Inferior parietal cortex (tissue), 1 donor: ENCODE results near the gene COL4A2.

Source experiments
- DNase-seq: peaks from one replicate; pipeline ENCODE4 v3.0.0-alpha.2; 2016; ENCODE audit errors: extremely low spot score

COL4A2 gene

DNA sequence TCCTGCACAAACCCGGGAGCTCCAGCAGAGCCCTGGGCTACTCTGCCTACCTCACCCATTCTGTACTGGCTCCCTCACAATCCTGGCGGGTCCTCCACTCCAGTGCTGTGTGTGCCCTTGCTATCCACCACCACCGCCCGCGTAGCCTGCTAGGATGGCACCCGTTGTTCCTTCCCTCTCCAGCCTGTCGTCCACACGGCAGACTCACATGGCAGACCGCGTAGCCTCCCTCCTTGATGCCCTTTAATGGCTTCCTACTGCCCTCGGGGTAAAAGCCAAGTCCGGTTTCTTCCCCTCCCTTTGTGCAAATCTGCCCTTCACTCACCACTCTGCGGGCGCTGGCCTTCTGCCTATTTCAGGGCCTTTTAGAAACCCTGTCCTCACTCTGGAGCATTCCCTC is 147.9 kb downstream of the COL4A2 start:
- DNase-seq: no peak

DNA sequence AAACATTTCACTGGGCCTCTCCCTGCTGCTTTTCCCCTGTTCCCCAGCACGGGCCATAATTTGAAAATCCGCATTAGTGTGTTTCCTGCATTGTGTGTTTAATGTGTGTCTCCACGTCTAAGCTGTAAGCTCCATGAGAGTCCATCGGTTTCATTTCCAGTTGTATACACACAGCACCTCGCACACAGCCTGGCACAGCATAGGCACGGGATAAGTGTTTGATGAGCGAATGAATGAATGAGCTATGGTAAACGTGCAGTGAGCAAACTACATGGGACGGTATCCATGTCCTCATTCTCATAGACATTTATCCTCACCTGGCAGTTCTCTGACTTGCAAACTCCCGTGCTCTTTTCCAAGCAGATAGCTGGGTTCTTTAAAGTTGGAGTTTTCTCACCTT is 148.4 kb downstream of the COL4A2 start:
- DNase-seq: no peak

DNA sequence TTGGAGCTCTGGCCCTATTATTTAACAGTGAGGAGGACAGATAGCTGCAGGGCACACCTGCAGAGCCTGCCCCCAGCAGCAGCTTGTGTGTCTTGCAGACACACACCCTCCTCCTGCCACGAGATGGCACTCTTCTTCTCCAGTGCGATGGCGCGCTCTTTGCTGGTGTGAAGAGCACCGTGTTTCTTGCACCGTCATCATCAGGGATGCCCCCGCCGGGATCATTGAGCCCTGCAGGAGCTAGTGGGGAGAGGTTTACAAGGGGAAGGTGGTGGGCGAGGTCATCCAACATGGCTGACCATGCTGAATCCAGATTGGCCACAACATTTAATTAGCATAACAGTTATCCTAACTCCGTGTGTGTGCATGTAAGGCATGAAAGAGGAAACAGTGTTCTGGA is 148.9 kb downstream of the COL4A2 start:
- peak; percentile 83 for DNase-seq

DNA sequence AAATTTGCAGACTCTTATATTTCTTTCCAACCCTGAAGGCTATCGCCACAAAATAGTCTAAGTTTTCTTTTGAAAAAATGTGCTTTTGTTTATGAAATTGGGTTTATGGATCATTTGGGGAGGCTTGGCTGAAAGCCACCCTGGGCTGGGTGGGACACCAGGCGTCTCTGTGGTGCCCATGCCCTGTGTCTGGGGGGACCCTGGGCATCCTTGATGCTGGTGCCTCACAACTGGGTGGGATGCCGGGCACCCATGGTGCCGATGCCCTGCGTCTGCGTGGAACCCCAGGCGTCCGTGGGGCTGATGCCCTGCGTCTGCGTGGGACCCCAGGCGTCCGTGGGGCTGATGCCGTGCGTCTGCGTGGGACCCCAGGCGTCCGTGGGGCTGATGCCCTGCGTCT is 149.5 kb downstream of the COL4A2 start:
- DNase-seq: no peak

DNA sequence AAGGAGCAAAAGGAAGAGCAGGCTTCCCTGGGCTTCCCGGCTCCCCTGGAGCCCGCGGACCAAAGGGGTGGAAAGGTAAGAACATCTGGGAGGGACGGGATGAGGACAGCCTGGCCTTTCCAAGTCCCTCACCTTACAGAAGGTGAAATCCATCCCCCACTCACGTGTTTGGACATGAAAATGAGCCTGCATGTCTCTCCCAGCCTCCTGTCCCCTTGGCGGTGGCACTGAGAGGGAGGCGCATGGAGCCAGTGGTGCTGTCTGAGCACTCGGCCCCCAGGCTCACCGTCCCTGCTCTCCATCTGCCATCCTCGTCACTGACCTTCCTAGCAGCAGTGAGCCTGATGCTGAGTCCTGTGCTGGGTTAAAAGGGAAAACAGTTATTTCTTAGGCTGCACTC is 150.3 kb downstream of the COL4A2 start:
- DNase-seq: no peak

DNA sequence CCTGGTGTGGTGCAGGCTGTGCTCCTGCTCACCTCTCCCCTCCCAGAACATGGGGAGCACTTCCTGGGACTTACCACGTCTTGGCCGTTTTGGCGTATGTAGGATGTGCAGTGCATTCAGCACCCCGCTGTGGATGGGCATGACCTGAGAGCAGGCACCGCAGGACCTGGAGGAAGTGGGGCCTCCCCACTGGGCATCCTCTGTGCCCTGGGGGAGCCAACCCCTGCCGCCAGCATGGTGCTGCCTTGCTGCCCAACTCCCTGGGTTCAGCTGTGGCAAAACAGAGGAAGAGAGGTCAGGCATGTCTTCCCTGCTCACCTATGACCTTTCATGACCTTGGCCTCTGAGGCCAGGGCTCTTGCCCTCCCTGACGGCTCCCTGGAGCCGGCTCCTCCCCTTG is 150.9 kb downstream of the COL4A2 start:
- no peak for DNase-seq

DNA sequence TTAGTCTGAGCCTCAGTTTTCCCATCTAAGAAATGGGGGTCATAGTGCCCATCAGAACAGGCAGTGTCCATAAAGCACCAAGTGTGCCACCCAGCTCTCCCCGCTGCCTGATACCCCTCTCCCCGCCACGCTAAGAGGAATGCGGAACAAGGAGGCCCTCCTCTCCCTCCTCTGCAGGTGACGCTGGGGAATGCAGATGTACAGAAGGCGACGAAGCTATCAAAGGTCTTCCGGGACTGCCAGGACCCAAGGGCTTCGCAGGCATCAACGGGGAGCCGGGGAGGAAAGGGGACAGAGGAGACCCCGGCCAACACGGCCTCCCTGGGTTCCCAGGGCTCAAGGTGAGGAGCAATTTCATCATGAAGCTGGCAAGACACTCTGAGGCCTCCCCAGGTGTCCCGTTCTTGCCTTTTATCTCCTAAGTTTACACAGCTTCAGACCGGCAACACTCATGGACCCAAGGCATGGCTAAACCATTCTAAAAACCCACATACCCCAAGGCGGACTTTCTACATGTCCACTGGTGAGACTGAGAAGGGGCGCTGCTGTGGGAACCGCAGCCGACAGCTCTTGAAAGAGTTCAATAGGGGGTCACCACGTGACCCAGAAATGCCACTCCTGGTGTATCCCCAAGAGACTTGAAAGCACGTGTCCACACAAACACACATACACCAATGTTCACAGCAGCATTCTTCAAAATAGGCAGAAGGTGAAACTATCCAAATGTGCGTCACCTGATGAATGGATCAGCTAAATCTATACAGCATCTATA is 151.7 kb downstream of the COL4A2 start:
- no peak for DNase-seq

DNA sequence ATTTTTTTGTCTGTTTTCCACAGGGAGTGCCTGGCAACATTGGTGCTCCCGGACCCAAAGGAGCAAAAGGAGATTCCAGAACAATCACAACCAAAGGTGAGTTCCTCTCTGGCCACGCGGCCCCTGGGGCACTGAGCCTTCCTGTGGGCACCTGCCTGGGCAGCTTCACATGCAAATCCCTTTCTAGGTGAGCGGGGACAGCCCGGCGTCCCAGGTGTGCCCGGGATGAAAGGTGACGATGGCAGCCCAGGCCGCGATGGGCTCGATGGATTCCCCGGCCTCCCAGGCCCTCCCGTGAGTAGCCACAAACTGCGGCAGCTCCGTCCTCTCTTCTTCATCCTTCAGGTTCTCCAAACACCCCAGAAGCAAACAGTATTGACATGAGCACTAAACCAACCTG is 155.0 kb downstream of the COL4A2 start:
- DNase-seq: no peak

DNA sequence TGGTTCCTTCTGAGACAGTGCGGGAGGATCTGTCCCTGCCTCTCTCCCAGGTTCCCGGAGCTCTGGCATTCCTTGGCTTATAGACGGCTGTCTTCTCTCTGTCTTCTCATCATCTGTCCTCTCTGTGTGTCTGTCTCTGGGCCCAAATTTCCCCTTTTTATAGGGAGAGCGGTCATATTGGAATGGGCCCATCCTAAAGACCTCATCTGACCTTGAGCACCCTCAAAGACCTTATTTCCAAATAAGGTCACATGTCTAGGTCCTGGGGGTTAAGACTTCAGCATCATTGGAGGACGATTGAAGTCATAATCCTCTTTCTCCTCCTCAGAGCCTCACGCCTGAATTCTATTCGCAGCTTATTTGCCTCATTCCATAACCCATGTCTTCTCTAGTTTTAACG is 156.1 kb downstream of the COL4A2 start:
- no peak for DNase-seq

DNA sequence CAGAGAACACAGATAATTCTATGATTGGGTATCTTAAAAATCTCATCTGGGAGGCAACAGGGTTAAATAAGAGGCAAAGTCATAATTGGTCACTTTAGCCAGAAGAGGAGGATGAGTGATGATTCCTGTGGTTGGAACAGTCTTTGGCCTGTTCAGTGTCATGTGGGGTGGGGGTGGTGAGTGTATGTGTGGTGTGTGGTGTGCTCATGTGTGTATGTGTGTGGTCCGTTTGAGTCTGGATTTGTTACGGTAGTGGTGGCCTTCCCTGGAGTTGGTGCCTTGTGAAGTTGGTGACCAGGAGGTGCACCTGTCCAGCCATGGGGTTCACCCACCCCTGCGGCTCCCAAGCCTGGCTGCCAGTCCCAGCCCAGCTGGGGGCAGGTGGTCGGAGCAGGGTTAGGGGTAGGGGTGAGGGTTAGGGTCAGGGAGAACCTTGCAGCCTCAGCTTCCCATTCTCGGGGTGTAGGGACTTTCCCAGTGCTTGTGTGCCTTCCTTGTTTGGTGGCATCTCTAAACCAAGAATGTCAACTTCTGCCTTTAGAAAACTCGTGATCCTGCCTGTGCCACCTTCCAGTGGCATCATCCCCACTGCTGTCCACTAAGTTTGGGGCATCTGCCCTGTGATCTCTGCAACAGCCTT is 156.9 kb downstream of the COL4A2 start:
- no peak for DNase-seq

DNA sequence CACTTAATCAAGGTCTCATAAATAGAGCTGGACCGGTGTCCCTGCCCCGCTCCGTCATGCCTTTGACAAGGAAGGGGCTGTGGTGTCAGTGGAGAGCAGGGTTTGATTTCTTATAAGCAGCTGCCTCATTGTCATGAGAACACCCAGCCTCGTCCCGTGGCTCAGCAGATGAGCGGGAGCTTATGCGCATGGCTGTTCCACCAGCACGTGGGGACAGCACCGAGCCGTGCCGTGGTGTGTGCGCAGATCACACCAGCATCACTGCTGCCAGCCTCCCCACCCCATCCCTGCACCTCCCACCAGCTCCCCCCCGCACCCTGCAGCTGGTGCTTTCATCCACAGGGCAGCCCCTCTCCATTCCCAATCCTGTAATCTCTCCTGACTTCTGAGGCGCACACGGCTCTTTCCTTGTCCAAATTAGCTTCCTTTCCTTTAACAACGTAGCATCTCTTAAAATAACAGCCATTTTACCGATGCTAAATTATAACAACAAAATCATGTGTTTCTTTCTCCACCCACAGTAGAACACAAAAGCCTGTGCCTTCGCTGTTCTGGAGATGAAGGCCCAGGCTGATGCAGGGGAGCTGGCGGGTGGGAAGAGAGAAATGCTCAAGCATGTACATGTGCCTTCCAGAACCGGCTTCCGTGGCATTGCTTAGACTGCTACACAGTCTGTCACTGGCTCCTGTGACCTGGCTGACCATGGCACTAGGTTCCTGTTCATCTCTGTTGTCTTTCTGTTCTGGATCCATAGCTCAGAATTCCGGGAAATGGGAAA is 157.7 kb downstream of the COL4A2 start:
- no peak for DNase-seq

DNA sequence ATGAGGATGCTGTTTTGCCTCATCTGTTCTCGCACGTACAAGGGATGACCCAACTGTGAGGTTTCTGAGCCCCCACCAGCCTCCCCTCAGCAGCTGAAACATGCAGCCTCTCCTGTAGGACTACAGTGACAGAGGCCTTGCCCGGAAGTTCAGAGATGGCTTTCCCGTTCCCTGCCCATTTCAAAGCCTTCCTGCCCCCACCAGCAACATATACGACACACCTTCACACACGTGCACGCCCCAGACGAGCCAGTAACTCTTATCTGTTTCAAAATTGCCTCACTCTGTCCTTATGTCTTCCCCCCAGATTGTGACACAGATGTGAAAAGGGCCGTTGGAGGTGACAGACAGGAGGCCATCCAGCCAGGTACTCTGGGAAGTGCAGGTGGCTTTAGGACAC is 158.6 kb downstream of the COL4A2 start:
- no peak for DNase-seq

DNA sequence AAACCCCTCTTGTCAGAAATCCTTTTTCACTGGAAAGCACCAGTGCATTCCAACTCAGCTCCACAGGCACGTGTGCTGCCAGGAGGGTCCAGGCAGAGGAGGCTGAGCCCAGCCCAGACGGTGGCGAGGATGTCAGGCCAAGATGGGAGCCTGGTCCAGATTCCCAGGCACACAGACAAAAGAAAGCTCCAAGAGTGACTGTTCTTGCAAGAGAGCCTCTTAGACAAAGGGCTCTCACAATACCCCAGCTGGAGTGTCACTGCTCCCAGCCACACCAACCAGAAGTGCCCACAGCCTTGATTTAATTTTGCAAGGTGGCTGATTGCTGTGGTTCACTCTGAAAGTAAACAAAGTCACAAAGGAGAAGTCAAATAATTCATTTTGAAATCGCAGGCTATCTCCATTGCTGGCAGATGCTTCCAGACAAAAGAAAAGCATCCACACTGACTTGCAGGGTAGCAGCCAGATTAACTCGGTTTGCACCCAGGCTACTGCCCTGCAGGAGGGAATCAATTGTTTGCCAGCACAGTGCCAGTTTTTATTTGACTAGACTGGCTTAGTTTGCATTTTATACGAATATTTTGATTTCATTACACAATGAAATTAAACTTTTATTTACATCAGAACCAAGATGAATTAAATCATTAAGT is 159.3 kb downstream of the COL4A2 start:
- DNase-seq: no peak

DNA sequence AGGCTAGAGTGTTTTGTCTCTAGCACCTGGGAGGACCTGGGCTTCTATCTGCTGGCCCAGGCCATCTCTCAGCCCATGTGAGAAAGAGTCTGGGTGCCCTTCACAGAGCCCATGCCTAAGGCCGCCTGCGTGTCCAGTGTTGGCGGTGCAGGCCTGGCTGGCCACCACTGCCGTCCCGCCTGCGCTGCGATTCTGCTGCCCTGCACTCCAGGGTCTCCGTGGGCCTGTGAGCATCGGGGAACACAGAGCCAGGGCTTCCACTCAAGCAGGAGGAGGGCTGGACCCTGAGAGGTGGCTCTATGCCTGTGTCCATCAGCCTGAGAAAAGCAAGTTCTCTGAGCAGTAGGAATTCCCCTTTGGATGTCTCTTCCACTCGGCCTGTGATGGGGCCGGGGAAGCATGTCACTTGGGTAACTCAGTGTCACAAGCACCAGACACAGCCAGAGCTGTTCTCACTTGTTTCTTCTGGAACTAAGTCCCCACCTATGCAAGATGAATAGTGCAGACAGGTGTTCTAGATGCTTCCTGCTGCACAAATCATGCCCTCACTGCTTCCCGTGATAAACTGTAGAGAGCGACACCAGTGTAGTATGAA is 160.5 kb downstream of the COL4A2 start:
- DNase-seq: no peak

DNA sequence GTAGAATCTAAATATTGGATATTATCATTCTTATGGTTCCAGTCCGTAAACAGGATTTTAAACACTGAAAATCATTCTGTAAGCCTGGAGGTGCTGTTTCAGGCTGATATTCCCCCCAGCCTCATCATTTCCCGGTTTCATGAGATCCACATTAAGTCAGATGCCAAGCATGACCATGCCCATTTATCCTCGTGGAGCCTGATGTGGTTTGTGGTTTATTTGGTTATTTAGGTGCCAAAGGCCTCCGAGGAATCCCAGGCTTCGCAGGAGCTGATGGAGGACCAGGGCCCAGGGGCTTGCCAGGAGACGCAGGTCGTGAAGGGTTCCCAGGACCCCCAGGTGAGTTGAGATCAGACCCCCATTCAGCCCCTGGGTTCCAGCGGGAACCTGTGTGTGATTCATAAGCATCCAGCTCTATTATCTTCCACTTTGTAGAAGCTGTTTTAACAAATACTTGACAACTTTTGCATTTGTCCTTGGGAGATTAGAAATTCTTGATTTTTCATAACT is 162.0 kb downstream of the COL4A2 start:
- DNase-seq: no peak

DNA sequence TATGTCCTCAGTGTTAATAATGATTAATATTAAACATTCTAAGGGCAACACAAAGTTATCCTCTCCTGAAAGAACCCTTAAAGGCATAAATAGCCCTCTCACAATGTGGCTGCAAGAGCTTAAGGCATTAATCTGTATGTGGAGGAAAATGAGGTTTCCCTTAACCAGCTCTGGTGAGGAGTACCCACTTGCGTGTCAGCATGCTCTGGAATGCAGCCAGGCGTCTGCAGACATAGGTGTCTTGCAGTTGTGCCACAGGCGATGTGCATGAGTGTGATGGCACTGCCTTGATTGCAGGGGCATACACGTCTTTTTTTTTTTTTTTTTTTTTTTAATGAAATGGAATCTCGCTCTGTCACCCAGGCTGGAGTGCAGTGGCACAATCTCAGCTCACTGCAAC is 162.5 kb downstream of the COL4A2 start:
- no peak for DNase-seq

DNA sequence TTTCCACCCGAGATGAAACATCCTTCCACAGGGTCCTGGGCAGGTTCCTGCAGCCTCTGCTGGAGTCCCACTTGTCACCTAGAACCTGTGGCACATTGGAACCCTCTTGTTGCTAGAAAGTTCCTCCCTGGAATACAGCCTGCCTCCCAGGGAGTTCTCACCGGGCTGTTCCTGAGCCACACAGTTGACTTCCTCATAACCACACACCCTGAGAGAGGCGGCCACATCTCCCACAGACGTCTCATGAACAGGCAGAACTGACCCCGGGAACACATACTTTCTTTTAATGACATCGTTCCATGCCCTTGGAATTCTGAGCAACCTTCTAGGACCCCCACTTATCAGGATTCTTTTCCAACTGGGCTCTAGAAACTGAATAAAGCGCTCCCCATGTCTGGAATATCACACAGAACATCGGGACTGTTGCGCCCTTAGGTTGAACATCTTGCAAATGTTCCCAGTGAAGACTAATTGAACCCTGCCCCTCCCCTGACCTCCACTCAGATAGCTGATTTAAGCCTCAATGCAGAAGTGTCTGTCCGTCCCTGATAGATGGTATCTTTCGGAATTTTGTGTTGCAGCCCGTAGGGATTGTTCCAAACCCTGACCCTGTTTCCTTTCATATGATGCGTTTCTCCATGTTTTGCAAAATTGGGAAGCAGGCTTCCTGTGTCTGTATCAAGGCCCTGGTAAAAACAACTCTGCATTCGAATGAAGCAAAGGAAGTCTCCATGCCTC is 163.4 kb downstream of the COL4A2 start:
- no peak for DNase-seq

DNA sequence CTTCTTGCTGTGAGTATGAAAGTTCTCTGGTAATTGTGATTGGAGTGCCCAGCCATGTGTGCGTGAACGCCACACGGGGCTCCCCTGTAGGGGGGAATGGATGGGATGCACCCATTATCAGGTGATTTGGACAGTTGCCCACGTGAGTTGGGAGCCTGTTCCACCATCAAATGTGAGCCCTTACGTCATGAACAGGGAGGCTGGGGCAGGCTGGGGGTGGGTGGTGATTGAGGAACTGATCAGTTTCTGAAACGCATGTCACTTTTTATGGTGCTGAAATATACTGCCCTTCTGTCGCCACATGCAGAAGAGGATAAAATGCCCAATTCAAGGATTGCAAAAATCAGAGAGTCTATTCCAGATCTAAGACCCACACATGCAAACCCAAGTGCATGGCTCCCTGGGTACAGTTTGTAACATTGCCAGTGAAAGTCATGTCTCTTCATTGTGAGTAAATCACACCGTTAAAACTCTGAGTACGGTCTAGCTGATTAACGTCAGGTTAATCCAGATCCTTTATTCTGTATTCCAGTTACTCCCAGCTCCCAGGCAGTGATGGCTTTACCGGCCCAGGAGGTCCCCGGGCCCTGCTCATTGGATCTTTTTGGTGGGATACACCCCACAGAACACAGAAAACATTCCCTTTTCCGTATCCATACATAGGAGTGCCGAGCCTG is 164.2 kb downstream of the COL4A2 start:
- DNase-seq: no peak

DNA sequence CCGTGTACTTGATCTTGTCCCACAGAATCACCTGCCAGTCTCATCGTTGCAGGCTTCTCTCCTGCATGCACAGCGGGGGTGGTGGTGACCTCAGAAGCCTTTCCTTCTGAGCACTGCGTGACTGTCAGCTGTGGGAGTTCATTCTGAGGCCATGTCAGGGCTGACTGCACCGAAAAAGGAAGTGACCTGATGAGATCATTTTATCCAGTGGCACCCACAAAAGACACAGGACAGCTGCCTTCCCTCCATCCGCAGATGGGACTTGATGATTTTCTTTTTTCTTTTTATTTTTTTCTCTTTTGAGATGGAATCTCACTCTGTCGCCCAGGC is 164.7 kb downstream of the COL4A2 start:
- DNase-seq: no peak

DNA sequence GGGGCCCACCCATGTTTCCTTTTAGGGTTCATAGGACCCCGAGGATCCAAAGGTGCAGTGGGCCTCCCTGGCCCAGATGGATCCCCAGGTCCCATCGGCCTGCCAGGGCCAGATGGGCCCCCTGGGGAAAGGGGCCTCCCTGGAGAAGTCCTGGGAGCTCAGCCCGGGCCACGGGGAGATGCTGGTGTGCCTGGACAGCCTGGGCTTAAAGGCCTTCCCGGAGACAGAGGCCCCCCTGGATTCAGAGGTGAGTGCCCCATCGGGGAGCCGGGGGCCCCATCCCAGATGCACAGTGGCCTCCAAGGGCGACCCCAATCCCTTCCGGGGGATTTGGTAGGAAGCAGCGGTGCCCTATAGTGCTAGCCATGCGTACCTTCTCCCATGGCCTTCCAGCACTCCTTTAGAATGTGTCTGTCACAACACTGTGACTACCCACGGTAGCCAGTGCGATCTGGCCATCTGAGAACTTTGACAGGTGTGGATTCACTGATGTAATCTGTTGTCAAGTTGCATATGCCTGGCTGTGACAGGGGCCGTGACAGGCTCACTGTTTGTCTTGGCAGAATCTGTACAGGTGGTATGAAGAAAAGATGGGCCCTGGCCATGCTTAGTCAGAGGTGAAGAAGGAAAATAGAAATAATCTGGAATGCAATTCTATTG is 165.9 kb downstream of the COL4A2 start:
- no peak for DNase-seq
